HCT116 (cell line): ENCODE data around the gene DIS3L2. TPM values are rescaled to one million over a fixed set of nuclear protein-coding genes. Genes with fewer than 3 reads are reported as not detected.

Source experiments
- ATAC-seq: fragments of 200-7000 bp; cut with Tn5 transposase; 2 replicates; pipeline ENCODE4 v1.9.1; 2020; ENCODE audit warnings: mild to moderate bottlenecking, moderate library complexity
- BruUV-seq: library from RNA; stranded (reverse); fragments of 400-500 nt; replicated peaks from 2 replicates; lab custom pipeline; 2021; lab: Mats Ljungman, UMichigan
- CTCF ChIA-PET: fragments of 300-600 bp; sonication (Branson Sonifier 250); formaldehyde crosslinking; loops from one replicate; lab custom pipeline; 2021; ENCODE audit warnings: antibody characterized with exemption; lab: Charles Lee
- POLR2A ChIA-PET: fragments of 300-600, 350-600 bp; sonication (Branson Sonifier 250); formaldehyde crosslinking; loops from one replicate; lab custom pipeline; 2021; ENCODE audit warnings: antibody characterized with exemption; lab: Charles Lee
- RAD21 ChIA-PET, 2 experiments: fragments of 300-600 bp; sonication (Branson Sonifier 250); formaldehyde crosslinking; loops; one replicate each; lab custom pipeline; 2023; ENCODE audit warnings: low total read pairs in 2 of 2; ENCODE audit not compliant: uncharacterized antibody in 2 of 2, unreplicated experiment in 2 of 2, low non-redundant PET in 1 of 2; lab: Charles Lee
- DNase-seq: peaks from one replicate; pipeline ENCODE4 v3.0.0-alpha.2; 2010; ENCODE audit warnings: low read depth, low spot score
- H2AFZ ChIP-seq: fragments of 200-600 bp; shearing (Covaris generic), sonication (generic); 2 replicates; pipeline ENCODE4 v1.6.1; 2017; ENCODE audit warnings: low read depth, mixed run types, mixed read lengths, antibody characterized with exemption, low read length; ENCODE audit not compliant: poor library complexity, severe bottlenecking
- H3K27ac ChIP-seq: 2 replicates; pipeline ENCODE4 v1.5.1; 2012; ENCODE audit warnings: low read depth, low read length
- H3K27me3 ChIP-seq: fragments of 200-600 bp; sonication (generic); 2 replicates; pipeline ENCODE4 v1.6.1; 2016; ENCODE audit warnings: mixed run types, low read length, mixed read lengths; ENCODE audit not compliant: insufficient read depth
- H3K36me3 ChIP-seq, 2 experiments: fragments of 200-500 bp in 1 of 2; fragments of 200-600 bp in 1 of 2; sonication (Bioruptor generic) in 1 of 2; sonication (generic) in 1 of 2; 2 replicates each; pipeline versions ENCODE4 v1.5.1 to v1.6.1; 2014 to 2016; ENCODE audit warnings: low read length in 2 of 2, inconsistent platforms in 1 of 2, mixed read lengths in 1 of 2, mixed run types in 1 of 2; ENCODE audit not compliant: insufficient read depth in 2 of 2, control insufficient read depth in 1 of 2
- H3K4me1 ChIP-seq, 2 experiments: fragments of 200-600 bp in 1 of 2; sonication (generic) in 1 of 2; 2 replicates each; pipeline versions ENCODE4 v1.5.1 to v1.6.1; 2012 to 2017; ENCODE audit warnings: low read length in 2 of 2, inconsistent platforms in 1 of 2, mild to moderate bottlenecking in 1 of 2, mixed read lengths in 1 of 2, mixed run types in 1 of 2, moderate library complexity in 1 of 2; ENCODE audit not compliant: insufficient read depth in 2 of 2, control insufficient read depth in 1 of 2
- H3K4me2 ChIP-seq: fragments of 200-600 bp; sonication (generic); 2 replicates; pipeline ENCODE4 v1.6.1; 2017; ENCODE audit warnings: mixed run types, low read length, mixed read lengths
- H3K4me3 ChIP-seq, 2 experiments: fragments of 200-600 bp in 1 of 2; sonication (generic) in 1 of 2; replicated peaks in 1 of 2; 2 replicates each; pipeline ENCODE4 v1.5.1; 2011 to 2016; ENCODE audit warnings: low read length in 2 of 2, control low read depth in 1 of 2, low read depth in 1 of 2, mild to moderate bottlenecking in 1 of 2, mixed read lengths in 1 of 2, mixed run types in 1 of 2
- H3K79me2 ChIP-seq: fragments of 200-600 bp; sonication (generic); 2 replicates; pipeline ENCODE4 v1.6.1; 2017; ENCODE audit warnings: mild to moderate bottlenecking, mixed run types, low read length, moderate library complexity, mixed read lengths; ENCODE audit not compliant: insufficient read depth
- H3K9ac ChIP-seq: fragments of 200-600 bp; sonication (generic); 2 replicates; pipeline ENCODE4 v1.6.1; 2016; ENCODE audit warnings: low read length, mixed read lengths
- H3K9me2 ChIP-seq: fragments of 200-600 bp; sonication (generic), shearing (Covaris generic); 2 replicates; pipeline ENCODE4 v1.6.1; 2017; ENCODE audit warnings: mixed run types, mild to moderate bottlenecking, moderate library complexity; ENCODE audit not compliant: insufficient read depth
- H3K9me3 ChIP-seq, 2 experiments: fragments of 200-500 bp in 1 of 2; fragments of 200-600 bp in 1 of 2; sonication (Bioruptor generic) in 1 of 2; sonication (generic) in 1 of 2; 2 replicates each; pipeline ENCODE4 v1.6.1; 2014 to 2017; ENCODE audit warnings: low read length in 2 of 2, mixed read lengths in 2 of 2, inconsistent platforms in 1 of 2, low read depth in 1 of 2, mild to moderate bottlenecking in 1 of 2, mixed run types in 1 of 2, moderate library complexity in 1 of 2; ENCODE audit not compliant: control insufficient read depth in 1 of 2, insufficient read depth in 1 of 2
- H4K20me1 ChIP-seq: fragments of 200-600 bp; sonication (generic), shearing (Covaris generic); 2 replicates; pipeline ENCODE4 v1.6.1; 2017; ENCODE audit warnings: mixed run types, mild to moderate bottlenecking, moderate library complexity; ENCODE audit not compliant: insufficient read depth
- CEBPB ChIP-seq: IDR thresholded peaks from 2 replicates; pipeline ENCODE4 v1.6.1; 2012; ENCODE audit warnings: low read depth
- ELF1 ChIP-seq: IDR thresholded peaks from 2 replicates; pipeline ENCODE4 v1.6.1; 2012; ENCODE audit warnings: low read depth, borderline replicate concordance
- POLR2A ChIP-seq: IDR thresholded peaks from 2 replicates; pipeline ENCODE4 v1.7.0; 2011; ENCODE audit warnings: borderline replicate concordance; ENCODE audit not compliant: insufficient read depth, insufficient read length; ENCODE audit errors: extremely low read depth
- RAD21 ChIP-seq: IDR thresholded peaks from 2 replicates; pipeline ENCODE4 v1.6.1; 2012; ENCODE audit warnings: low read depth, mild to moderate bottlenecking
- SP1 ChIP-seq: IDR thresholded peaks from 2 replicates; pipeline ENCODE4 v1.6.1; 2012; ENCODE audit warnings: low read depth
- SRF ChIP-seq: IDR thresholded peaks from 2 replicates; pipeline ENCODE4 v1.6.1; 2012; ENCODE audit warnings: low read depth
- YY1 ChIP-seq: IDR thresholded peaks from 2 replicates; pipeline ENCODE4 v1.6.1; 2011; ENCODE audit warnings: low read length, low read depth, moderate library complexity, mild to moderate bottlenecking; ENCODE audit not compliant: insufficient replicate concordance; ENCODE audit errors: extremely low read depth
- intact Hi-C: fragments of 100-400 bp; cut with micrococcal nuclease; formaldehyde crosslinking; loops from 2 replicates; pipeline ENCODE4 v1.10.0; 2022
- total RNA-seq: library from RNA; stranded (reverse); gene quantifications from one replicate; pipeline ENCODE4 v1.2.1, GENCODE V29; 2021; ENCODE audit not compliant: unreplicated experiment
- TF ChIP-seq, protein P1 (sequence below): IDR thresholded peaks from 2 replicates; pipeline ENCODE4 v1.6.1; 2012
- TF ChIP-seq, protein P2 (sequence below): IDR thresholded peaks from 2 replicates; pipeline ENCODE4 v1.6.1; 2011; ENCODE audit warnings: mild to moderate bottlenecking, low read length, moderate library complexity; ENCODE audit not compliant: insufficient replicate concordance; ENCODE audit errors: extremely low read depth

DIS3L2 gene
- total RNA-seq, 1 experiment from 2014 or later, result 42.5 TPM

DNA sequence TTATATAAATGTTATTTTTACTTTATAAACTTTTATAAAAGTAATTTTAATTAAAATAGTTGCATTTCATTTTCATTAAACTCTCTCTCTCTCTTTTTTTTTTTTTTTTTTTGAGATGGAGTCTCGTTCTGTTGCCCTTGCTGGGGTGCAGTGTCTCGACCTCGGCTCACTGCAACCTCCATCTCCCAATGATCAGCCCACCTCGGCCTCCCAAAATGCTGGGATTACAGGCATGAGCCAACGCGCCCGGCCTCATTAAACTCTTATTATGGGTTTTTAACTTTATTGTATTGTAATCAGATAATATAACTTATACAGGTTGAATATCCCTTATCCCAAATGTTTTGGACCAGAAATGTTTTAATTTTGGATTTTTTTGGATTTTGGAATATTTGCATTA, 24.5 kb upstream of the DIS3L2 start:
- no peaks in the 10 kb centered on the region for H3K79me2 ChIP-seq
- BruUV-seq, result no TSS peak
- no peaks in the 10 kb centered on the region for H3K4me1 ChIP-seq
- RAD21 ChIA-PET, result no interaction called here
- H3K9ac ChIP-seq, result no peak overlapping the region
- CTCF ChIA-PET, result interaction anchor here (1.0 kb wide), 1 partner anchor 12 kb away, joined by 4 read pairs; no protein-coding TSS in a partner anchor
- TF ChIP-seq POLR2A (no peak), SP1 (no peak), RAD21 (no peak), SRF (no peak), ELF1 (no peak), YY1 (no peak), CEBPB (no peak)
- TF ChIP-seq, protein P1, sequence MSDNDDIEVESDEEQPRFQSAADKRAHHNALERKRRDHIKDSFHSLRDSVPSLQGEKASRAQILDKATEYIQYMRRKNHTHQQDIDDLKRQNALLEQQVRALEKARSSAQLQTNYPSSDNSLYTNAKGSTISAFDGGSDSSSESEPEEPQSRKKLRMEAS, result no peak
- TF ChIP-seq, protein P2, sequence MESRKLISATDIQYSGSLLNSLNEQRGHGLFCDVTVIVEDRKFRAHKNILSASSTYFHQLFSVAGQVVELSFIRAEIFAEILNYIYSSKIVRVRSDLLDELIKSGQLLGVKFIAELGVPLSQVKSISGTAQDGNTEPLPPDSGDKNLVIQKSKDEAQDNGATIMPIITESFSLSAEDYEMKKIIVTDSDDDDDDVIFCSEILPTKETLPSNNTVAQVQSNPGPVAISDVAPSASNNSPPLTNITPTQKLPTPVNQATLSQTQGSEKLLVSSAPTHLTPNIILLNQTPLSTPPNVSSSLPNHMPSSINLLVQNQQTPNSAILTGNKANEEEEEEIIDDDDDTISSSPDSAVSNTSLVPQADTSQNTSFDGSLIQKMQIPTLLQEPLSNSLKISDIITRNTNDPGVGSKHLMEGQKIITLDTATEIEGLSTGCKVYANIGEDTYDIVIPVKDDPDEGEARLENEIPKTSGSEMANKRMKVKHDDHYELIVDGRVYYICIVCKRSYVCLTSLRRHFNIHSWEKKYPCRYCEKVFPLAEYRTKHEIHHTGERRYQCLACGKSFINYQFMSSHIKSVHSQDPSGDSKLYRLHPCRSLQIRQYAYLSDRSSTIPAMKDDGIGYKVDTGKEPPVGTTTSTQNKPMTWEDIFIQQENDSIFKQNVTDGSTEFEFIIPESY, result no peak
- intact Hi-C loops, result no loop called here
- no peaks in the 10 kb centered on the region for H3K9me3 ChIP-seq
- POLR2A ChIA-PET, result no interaction called here
- no peaks in the 10 kb centered on the region for H4K20me1 ChIP-seq
- no peaks in the 10 kb centered on the region for H3K27me3 ChIP-seq
- no peak overlapping the region for H3K4me2 ChIP-seq
- H3K4me3 ChIP-seq, result no peak overlapping the region
- H3K27ac ChIP-seq, result no peak overlapping the region
- ATAC-seq (no peak), DNase-seq (no peak)
- H2AFZ ChIP-seq, result no peak overlapping the region
- no peaks in the 10 kb centered on the region for H3K36me3 ChIP-seq
- no peaks in the 10 kb centered on the region for H3K9me2 ChIP-seq
